ENCODE data around the gene SNW1. TPM values are rescaled to one million over a fixed set of nuclear protein-coding genes. Genes with fewer than 3 reads are reported as not detected.

SNW1 gene
- total and polyA plus RNA-seq, 2 of the 13 experiments (the other 11 are each of a cell fraction or from before 2014, with no cell fraction given): 23.2 to 65.8 TPM

GRCh38 chr14:77760381-77761204 lies at the start of gene SNW1 (continued):
- TF ChIP-seq ZNF407 (CRISPR knock-in tag; IDR thresholded peaks at IDR 0.05; ENCODE audit: not compliant biosample characterization) (peak; percentile 70), NR2C2 (CRISPR knock-in tag; IDR thresholded peaks at IDR 0.05; ENCODE audit: borderline replicate concordance) (peak; percentile 74; the same call in 1 of the 2 replicates), KDM6A (CRISPR knock-in tag; IDR thresholded peaks at IDR 0.05; ENCODE audit: low read depth) (0 out of 2 replicates have a peak, but pooled peaks have one; percentile 21), ZSCAN22 (CRISPR knock-in tag; IDR thresholded peaks at IDR 0.05) (no peak), ARHGAP35 (CRISPR knock-in tag; IDR thresholded peaks at IDR 0.05; ENCODE audit: borderline replicate concordance) (0 out of 2 replicates have a peak, but pooled peaks have one; percentile 67), ETV5 (CRISPR knock-in tag; IDR thresholded peaks at IDR 0.05; ENCODE audit: borderline replicate concordance) (peak; percentile 63), ZC3H4 (CRISPR knock-in tag; IDR thresholded peaks at IDR 0.05; ENCODE audit: borderline replicate concordance) (no peak), PAXIP1 (CRISPR knock-in tag; conservative IDR thresholded peaks at IDR 0.05) (no peak), MYNN (CRISPR knock-in tag; IDR thresholded peaks at IDR 0.05; ENCODE audit: low read depth) (0 out of 2 replicates have a peak, but pooled peaks have one; percentile 77), TBP (CRISPR knock-in tag; IDR thresholded peaks at IDR 0.05) (no peak), CENPX (CRISPR knock-in tag; IDR thresholded peaks at IDR 0.05) (no peak), ADNP (CRISPR knock-in tag; IDR thresholded peaks at IDR 0.05) (no peak), ZNF800 (CRISPR knock-in tag; IDR thresholded peaks at IDR 0.05) (no peak; the same call in 1 of the 2 replicates), ZNF75D (CRISPR knock-in tag; IDR thresholded peaks at IDR 0.05; ENCODE audit: borderline replicate concordance) (no peak)
